HAP-1 (cell line): ENCODE measurements around the gene PIEZO1.

Experiments used
- DNase-seq, 2 experiments: peaks; one replicate each; pipeline ENCODE4 v3.0.0-alpha.2; 2016 to 2020; ENCODE audit warnings: low spot score in 2 of 2
- H3K27me3 ChIP-seq: fragments of 250-450 bp; sonication (Bioruptor Pico); 2 replicates; pipeline ENCODE4 v1.5.1; 2020; ENCODE audit warnings: low read depth, mild to moderate bottlenecking, moderate library complexity
- H3K36me3 ChIP-seq: fragments of 250-450 bp; sonication (Bioruptor Pico); replicated peaks from 2 replicates; pipeline ENCODE4 v1.5.1; 2020; ENCODE audit warnings: mild to moderate bottlenecking
- H3K4me1 ChIP-seq: fragments of 250-450 bp; sonication (Bioruptor Pico); 2 replicates; pipeline ENCODE4 v1.5.1; 2020; ENCODE audit warnings: mild to moderate bottlenecking
- H3K4me3 ChIP-seq: fragments of 250-450 bp; sonication (Bioruptor Pico); 2 replicates; pipeline ENCODE4 v1.5.1; 2020; ENCODE audit warnings: mild to moderate bottlenecking, moderate library complexity
- H3K9me3 ChIP-seq: fragments of 250-450 bp; sonication (Bioruptor Pico); 2 replicates; pipeline ENCODE4 v1.5.1; 2020; ENCODE audit warnings: mild to moderate bottlenecking, moderate library complexity
- in situ Hi-C: fragments of 300-500 bp; cut with MboI; formaldehyde crosslinking; loops from 3 replicates; pipeline ENCODE4 v1.14.3; 2020; ENCODE audit warnings: low sequenced_read_pairs, inconsistent platforms, mixed read lengths

PIEZO1 gene

DNA sequence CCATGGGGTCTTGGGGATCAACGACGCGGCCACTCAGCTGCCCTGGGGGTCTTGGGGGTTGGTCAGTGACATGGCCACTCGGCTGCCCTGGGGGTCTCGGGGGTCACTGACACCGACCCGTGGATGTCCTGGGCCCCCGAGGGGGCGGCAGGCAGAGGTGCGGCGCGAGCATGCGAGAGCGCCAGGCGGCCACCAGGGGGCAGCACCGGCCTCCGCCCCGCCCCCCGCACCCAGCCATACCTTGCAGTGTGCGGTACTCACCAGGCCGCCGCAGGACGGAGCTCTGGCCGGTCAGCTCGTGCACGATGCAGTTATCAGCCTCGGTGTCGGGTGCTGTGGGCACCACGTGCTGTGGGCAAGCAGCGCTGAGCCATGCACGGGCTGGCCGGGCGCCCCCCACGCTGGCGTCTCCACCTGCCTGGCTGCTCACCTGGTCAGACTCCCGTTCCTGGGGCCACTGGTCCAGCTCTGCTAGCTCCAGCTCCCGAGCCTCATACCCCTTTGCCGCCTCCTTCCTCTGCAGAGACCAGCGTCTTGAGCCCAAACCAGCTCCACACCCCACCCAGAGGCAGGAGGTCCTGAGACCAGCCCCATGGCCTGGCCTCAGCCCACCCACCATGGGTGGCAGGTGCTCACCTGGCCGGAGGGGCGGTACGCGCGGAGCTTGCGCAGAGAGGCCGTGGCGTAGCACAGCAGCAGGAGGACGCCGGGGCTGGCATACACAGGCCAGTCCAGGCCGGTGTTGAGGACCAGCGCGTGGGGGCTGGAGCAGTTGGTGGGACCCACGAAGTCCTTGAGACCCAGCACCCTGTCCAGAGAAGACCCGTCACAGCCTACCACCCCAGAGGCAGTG lies 47.5 kb downstream of the PIEZO1 start:
- Histone ChIP-seq H3K4me3 (no peak overlapping the region), H3K36me3 (peaks cover 67% of the 10 kb centered on the region), H3K27me3 (no peaks in the 10 kb centered on the region), H3K9me3 (no peaks in the 10 kb centered on the region), H3K4me1 (no peaks in the 10 kb centered on the region)
- DNase-seq, result peak; percentile 66 to 90
- in situ Hi-C loops, result no loop called here

DNA sequence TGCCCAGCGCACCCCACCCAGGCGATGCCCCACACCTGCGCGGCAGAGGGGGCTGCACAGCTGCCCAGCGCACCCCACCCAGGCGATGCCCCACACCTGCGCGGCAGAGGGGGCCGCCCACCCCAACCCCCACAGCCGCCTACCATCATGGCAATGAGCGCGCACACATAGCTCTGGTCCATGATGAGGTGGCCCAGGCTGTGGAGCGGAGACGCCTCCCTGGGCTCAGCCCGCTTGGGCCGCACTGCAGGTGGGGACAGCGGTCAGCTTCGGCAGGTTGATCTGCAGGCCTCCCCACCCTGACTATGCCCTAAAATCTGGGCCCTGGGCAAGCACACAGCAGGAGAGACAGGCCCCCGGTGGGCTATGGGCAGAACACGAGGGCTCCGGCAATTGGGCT lies 48.5 kb downstream of the PIEZO1 start:
- no peaks in the 10 kb centered on the region for H3K27me3 ChIP-seq
- no peaks in the 10 kb centered on the region for H3K4me1 ChIP-seq
- DNase-seq, result no peak
- H3K4me3 ChIP-seq, result no peak overlapping the region
- H3K9me3 ChIP-seq, result no peaks in the 10 kb centered on the region
- H3K36me3 ChIP-seq, result peaks cover 67% of the 10 kb centered on the region
- in situ Hi-C loops, result no loop called here

DNA sequence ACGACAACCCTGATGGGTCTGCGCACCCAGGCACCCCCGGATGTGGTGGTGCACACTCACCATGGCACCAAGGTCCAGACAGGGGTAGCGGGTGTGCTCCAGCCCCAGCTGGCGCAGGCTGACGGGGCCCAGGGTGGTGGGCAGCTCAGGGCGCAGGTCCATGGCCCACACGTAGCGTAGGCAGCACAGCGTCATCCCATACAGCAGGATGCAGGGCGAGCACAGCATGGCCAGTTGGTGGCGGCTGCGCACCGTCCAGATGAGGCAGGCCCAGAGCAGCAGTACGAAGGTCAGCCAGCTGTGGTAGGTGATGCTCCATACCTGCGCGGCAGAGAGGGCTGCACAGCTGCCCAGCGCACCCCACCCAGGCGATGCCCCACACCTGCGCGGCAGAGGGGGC lies 48.9 kb downstream of the PIEZO1 start:
- Histone ChIP-seq H3K4me1 (no peaks in the 10 kb centered on the region), H3K36me3 (peaks cover 71% of the 10 kb centered on the region), H3K4me3 (no peak overlapping the region), H3K27me3 (no peaks in the 10 kb centered on the region), H3K9me3 (no peaks in the 10 kb centered on the region)
- no peak for DNase-seq
- in situ Hi-C loops, result no loop called here

GRCh38 chr16:88735616-88736015 lies 49.4 kb downstream of the PIEZO1 start:
- no peak for DNase-seq
- Histone ChIP-seq H3K9me3 (no peaks in the 10 kb centered on the region), H3K36me3 (peaks cover 76% of the 10 kb centered on the region), H3K4me3 (no peak overlapping the region), H3K4me1 (no peaks in the 10 kb centered on the region), H3K27me3 (no peaks in the 10 kb centered on the region)
- in situ Hi-C loops, result no loop called here

DNA sequence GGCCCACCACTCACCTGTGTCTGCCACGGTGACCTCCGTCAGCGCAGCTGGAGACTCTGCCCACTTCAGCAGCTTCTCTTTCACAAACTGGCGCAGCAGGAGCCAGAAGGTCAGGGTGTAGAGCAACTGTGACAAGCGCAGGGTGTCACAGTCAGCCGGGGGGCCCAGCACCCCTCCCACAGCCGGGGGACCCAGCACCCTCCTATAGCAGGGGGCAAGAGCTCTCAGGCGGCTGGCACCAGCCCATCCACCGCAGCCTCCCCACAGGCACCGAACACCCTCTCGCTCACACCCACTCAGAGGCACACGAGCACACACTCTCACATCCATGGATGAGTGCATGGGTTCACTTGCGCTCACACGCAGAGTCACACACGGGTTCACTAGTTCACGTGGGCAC lies 49.9 kb downstream of the PIEZO1 start:
- peaks cover 73% of the 10 kb centered on the region for H3K36me3 ChIP-seq
- no peaks in the 10 kb centered on the region for H3K4me1 ChIP-seq
- H3K9me3 ChIP-seq, result no peaks in the 10 kb centered on the region
- no peak overlapping the region for H3K4me3 ChIP-seq
- DNase-seq, result no peak
- in situ Hi-C loops, result no loop called here
- H3K27me3 ChIP-seq, result no peaks in the 10 kb centered on the region

DNA sequence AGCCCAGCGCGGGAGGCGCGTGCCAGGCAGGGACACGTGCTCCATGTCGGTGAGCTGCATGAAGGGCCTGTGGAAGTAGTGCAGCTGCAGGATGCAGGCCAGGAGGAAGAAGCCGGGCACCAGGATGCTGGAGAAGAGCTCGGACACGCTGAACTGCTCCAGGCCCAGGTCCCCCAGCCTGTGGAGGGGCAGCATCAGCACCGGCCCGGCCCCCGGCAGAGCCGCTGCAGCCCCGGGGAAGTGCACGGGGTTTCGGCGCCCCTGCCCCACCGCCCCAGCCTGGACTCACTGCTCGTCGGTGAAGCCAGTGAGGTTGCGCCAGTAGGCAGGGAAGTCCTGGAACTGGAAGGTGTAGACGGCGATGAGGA lies 50.7 kb downstream of the PIEZO1 start:
- Histone ChIP-seq H3K4me3 (no peak overlapping the region), H3K4me1 (no peaks in the 10 kb centered on the region), H3K9me3 (no peaks in the 10 kb centered on the region), H3K36me3 (peaks cover 72% of the 10 kb centered on the region), H3K27me3 (no peaks in the 10 kb centered on the region)
- in situ Hi-C loops, result no loop called here
- no peak for DNase-seq

GRCh38 chr16:88733630-88734360 lies 51.2 kb downstream of the PIEZO1 start:
- Histone ChIP-seq H3K4me1 (no peaks in the 10 kb centered on the region), H3K9me3 (no peaks in the 10 kb centered on the region), H3K4me3 (no peak overlapping the region), H3K36me3 (peaks cover 72% of the 10 kb centered on the region), H3K27me3 (no peaks in the 10 kb centered on the region)
- DNase-seq, result no peak
- in situ Hi-C loops, result no loop called here

- no peak overlapping the region for H3K4me3 ChIP-seq
- in situ Hi-C loops, result no loop called here
- no peaks in the 10 kb centered on the region for H3K27me3 ChIP-seq
- H3K4me1 ChIP-seq, result no peaks in the 10 kb centered on the region
- peaks cover 66% of the 10 kb centered on the region for H3K36me3 ChIP-seq
- H3K9me3 ChIP-seq, result no peaks in the 10 kb centered on the region
- no peak for DNase-seq
These were observed 52.1 kb downstream of the PIEZO1 start for GRCh38 chr16:88732961-88733294.

- Histone ChIP-seq H3K36me3 (peaks cover 66% of the 10 kb centered on the region), H3K4me1 (no peaks in the 10 kb centered on the region), H3K4me3 (no peak overlapping the region), H3K27me3 (no peaks in the 10 kb centered on the region), H3K9me3 (no peaks in the 10 kb centered on the region)
- DNase-seq, result no peak
- in situ Hi-C loops, result no loop called here
These were observed 52.7 kb downstream of the PIEZO1 start for GRCh38 chr16:88732172-88732960.

DNA sequence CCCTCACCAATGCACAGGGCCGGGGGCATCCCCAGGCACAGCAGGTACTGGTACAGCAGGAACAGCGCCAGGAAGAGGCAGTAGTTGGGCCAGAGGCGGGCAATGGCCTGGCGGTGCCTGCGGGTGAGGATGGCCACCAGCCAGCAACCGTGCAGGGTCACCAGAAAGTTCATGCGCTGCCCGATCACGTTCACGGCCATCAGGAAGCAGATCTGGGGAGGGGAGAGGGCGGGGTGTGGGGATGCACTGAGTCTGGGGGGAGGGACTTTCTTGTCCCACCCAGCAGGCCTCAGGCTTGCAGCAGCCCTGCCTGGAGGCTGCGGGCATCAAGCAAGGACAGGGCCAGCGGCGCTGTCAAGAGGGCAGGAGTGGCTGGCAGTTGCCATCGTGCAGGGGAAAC lies 53.3 kb downstream of the PIEZO1 start:
- Histone ChIP-seq H3K9me3 (no peaks in the 10 kb centered on the region), H3K4me1 (no peaks in the 10 kb centered on the region), H3K36me3 (peaks cover 65% of the 10 kb centered on the region), H3K27me3 (no peaks in the 10 kb centered on the region), H3K4me3 (no peak overlapping the region)
- in situ Hi-C loops, result no loop called here
- DNase-seq, result no peak

DNA sequence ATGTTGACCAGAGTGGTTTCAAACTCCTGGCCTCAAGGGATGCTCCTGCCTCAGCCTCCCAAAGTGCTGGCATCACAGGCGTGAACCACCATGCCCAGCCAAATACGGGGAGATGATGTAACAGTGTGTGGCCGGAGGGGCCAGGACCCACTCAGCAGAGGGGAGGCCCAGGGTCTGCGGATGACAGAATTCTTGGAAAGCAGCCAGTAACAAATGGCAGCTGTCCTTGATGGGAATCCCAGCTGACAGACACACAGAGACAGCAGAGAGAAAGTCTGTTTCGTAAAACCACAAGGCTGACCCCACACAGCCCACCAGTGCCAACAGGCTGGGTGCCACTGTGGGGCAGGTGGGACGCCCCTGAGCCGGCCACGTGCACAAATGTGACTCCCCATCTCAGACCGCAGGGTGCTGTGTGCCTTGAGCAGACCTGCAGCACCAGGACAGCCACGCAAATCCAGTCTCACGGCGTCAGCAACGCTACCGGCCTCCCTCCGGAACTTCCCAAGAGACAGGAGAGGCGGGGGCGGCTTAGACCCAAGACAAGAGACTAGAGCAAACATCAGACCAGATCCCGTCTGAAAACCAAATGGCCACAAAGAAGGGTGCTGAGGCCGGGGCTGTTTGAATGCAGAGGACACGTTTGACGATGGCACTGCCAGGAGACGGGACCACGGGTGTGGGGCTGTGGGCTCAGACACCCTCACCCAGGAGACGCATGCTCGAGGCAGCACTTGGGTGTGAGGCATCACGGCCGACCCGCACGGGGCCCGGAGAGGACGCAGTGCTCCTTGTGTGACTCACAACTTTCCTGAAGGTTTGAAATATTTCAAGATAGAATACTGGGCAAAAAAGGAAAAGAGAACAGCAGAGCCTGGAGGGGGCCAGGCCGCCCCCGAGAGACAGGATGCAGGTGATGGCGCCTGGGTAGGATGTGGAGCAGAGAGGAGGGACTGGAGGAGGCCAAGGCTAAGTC lies 54.1 kb downstream of the PIEZO1 start:
- in situ Hi-C loops, result no loop called here

GRCh38 chr16:88727871-88728270 lies 57.1 kb downstream of the PIEZO1 start:
- Histone ChIP-seq H3K4me1 (no peaks in the 10 kb centered on the region), H3K27me3 (no peaks in the 10 kb centered on the region), H3K9me3 (no peaks in the 10 kb centered on the region), H3K36me3 (peaks cover 68% of the 10 kb centered on the region), H3K4me3 (no peak overlapping the region)
- no peak for DNase-seq
- in situ Hi-C loops, result no loop called here

More for the DNA sequence above, 54.1 kb downstream of the PIEZO1 start:
- H3K9me3 ChIP-seq, result no peaks in the 10 kb centered on the region
- no peaks in the 10 kb centered on the region for H3K4me1 ChIP-seq
- H3K36me3 ChIP-seq, result peaks cover 69% of the 10 kb centered on the region
- no peaks in the 10 kb centered on the region for H3K27me3 ChIP-seq
- no peak for DNase-seq
- H3K4me3 ChIP-seq, result no peak overlapping the region

- no peaks in the 10 kb centered on the region for H3K4me1 ChIP-seq
- H3K27me3 ChIP-seq, result no peaks in the 10 kb centered on the region
- no peak overlapping the region for H3K4me3 ChIP-seq
- H3K36me3 ChIP-seq, result peaks cover 66% of the 10 kb centered on the region
- in situ Hi-C loops, result no loop called here
- DNase-seq, result no peak
- no peaks in the 10 kb centered on the region for H3K9me3 ChIP-seq
These were observed 58.0 kb downstream of the PIEZO1 start for GRCh38 chr16:88726981-88727380.
